PC-9 (cell line): ENCODE results near the gene TADA2B. TPM values are rescaled to one million over a fixed set of nuclear protein-coding genes. Genes with fewer than 3 reads are reported as not detected.

Source experiments
- BruUV-seq: library from RNA; stranded (reverse); fragments of 400-500 nt; replicated peaks from 2 replicates; lab custom pipeline; 2021; lab: Mats Ljungman, UMichigan
- CTCF ChIA-PET: fragments of 300-600 bp; sonication (Branson Sonifier 250); formaldehyde crosslinking; loops from one replicate; lab custom pipeline; 2022; ENCODE audit warnings: antibody characterized with exemption; lab: Charles Lee
- POLR2A ChIA-PET: fragments of 300-600 bp; sonication (Branson Sonifier 250); formaldehyde crosslinking; loops from one replicate; lab custom pipeline; 2022; ENCODE audit warnings: antibody characterized with exemption; ENCODE audit not compliant: unreplicated experiment; lab: Charles Lee
- DNase-seq, 2 experiments: peaks; one replicate each; pipeline versions ENCODE4 v3.0.0 to v3.0.0-alpha.2; 2015 to 2022; ENCODE audit warnings: mixed read lengths in 1 of 2
- H2AFZ ChIP-seq: fragments of 200-600 bp; sonication (generic); 2 replicates; pipeline ENCODE4 v1.8.1; 2017; ENCODE audit warnings: antibody characterized with exemption
- H3F3A ChIP-seq: fragments of 200-600 bp; sonication (generic); 2 replicates; pipeline ENCODE4 v1.8.1; 2017; ENCODE audit warnings: antibody characterized with exemption, mild to moderate bottlenecking, low read depth; ENCODE audit not compliant: insufficient read depth
- H3K27ac ChIP-seq: fragments of 200-600 bp; sonication (generic); 2 replicates; pipeline ENCODE4 v1.6.1; 2016; ENCODE audit warnings: mixed run types
- H3K27me3 ChIP-seq: fragments of 200-600 bp; sonication (generic); 2 replicates; pipeline ENCODE4 v1.6.1; 2016; ENCODE audit warnings: low read depth, mixed run types; ENCODE audit not compliant: insufficient read depth
- H3K36me3 ChIP-seq: fragments of 200-600 bp; sonication (generic); 2 replicates; pipeline ENCODE4 v1.6.1; 2016; ENCODE audit warnings: low read depth, mixed run types
- H3K4me1 ChIP-seq: fragments of 200-600 bp; sonication (generic); replicated peaks from 2 replicates; pipeline ENCODE4 v1.6.1; 2016; ENCODE audit warnings: mixed run types; ENCODE audit not compliant: insufficient read depth
- H3K4me2 ChIP-seq: fragments of 200-600 bp; sonication (generic); 2 replicates; pipeline ENCODE4 v1.6.1; 2017; ENCODE audit warnings: mixed run types
- H3K4me3 ChIP-seq: fragments of 200-600 bp; sonication (generic); 2 replicates; pipeline ENCODE4 v1.6.1; 2016; ENCODE audit warnings: mixed run types
- H3K79me2 ChIP-seq: fragments of 200-600 bp; sonication (generic); 2 replicates; pipeline ENCODE4 v1.6.1; 2017; ENCODE audit warnings: low read depth, mixed run types
- H3K9me2 ChIP-seq: fragments of 200-600 bp; sonication (generic); 2 replicates; pipeline ENCODE4 v1.8.1; 2017; ENCODE audit warnings: mild to moderate bottlenecking; ENCODE audit not compliant: insufficient read depth
- H3K9me3 ChIP-seq: fragments of 200-600 bp; sonication (generic); 2 replicates; pipeline ENCODE4 v1.8.1; 2016; ENCODE audit warnings: low read depth; ENCODE audit not compliant: insufficient read depth
- H4K20me1 ChIP-seq: fragments of 200-600 bp; sonication (generic); 2 replicates; pipeline ENCODE4 v1.8.1; 2017; ENCODE audit not compliant: insufficient read depth
- CTCF ChIP-seq: fragments of 200-600 bp; sonication (generic); conservative IDR thresholded peaks from 2 replicates; pipeline ENCODE4 v1.6.1; 2017; ENCODE audit warnings: mixed run types, antibody characterized with exemption, mild to moderate bottlenecking, moderate library complexity
- EZH2 ChIP-seq: fragments of 200-600 bp; sonication (generic); IDR thresholded peaks from 2 replicates; pipeline ENCODE4 v1.8.0; 2017; ENCODE audit warnings: antibody characterized with exemption, low read depth
- intact Hi-C: fragments of 100-400 bp; cut with micrococcal nuclease; formaldehyde crosslinking; loops from one replicate; pipeline ENCODE4 v1.10.0; 2022; ENCODE audit not compliant: unreplicated experiment
- total RNA-seq: library from RNA; stranded (reverse); gene quantifications from 2 replicates; pipeline ENCODE4 v1.2.3, GENCODE V29; 2021

Gene TADA2B
- total RNA-seq, 1 experiment from 2014 or later = 9.5 TPM

DNA sequence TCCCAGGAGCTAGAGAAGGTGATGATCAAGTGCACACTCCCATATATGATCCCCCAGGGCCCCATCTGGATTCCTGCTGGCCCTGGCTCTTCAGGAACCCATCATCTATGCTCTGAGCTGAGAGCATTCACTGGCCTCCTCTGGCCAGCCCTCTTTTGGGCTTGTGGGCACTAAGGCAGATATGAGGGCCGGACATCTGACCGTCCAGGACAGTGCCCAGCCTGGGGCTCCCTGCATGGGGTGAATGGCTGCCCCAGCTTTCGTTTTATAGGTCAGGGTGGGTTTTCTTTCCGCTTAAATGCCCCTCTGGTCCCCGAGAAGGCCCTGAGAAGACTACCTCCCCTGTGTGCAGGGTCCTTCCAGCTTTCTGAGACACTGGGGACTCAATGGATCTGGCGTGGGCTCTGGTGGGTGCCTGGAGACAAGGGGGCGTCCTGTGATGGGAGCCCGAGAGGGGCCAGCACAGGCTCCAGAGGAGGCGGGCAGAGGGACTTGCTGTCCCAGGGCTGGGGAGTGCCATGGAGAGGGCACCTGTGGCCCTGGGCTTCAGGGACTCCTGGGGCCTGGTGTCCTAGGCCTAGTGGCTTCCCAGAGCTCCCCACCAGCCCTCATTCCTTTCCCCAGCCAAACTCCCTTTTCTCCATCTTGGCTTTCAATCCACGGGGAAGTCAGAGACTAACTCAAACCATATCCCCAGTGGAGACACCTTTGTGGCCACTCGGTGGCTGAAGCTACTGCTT is 64.2 kb downstream of the TADA2B start:
- H3K9me3 ChIP-seq = no peaks in the 10 kb centered on the region
- no peak overlapping the region for H3K27ac ChIP-seq
- H3K27me3 ChIP-seq = peaks cover 4% of the 10 kb centered on the region; the same call in 1 of the 2 replicates
- no peaks in the 10 kb centered on the region for H4K20me1 ChIP-seq
- ChIA-PET POLR2A (no interaction called here), CTCF (no interaction called here)
- H2AFZ ChIP-seq = no peak overlapping the region
- no peak for DNase-seq
- H3K4me1 ChIP-seq = peaks cover 7% of the 10 kb centered on the region
- BruUV-seq = no TSS peak
- H3K36me3 ChIP-seq = no peaks in the 10 kb centered on the region
- TF ChIP-seq CTCF (no peak), EZH2 (no peak)
- no peaks in the 10 kb centered on the region for H3K79me2 ChIP-seq
- H3K4me3 ChIP-seq = no peak overlapping the region
- H3K4me2 ChIP-seq = no peak overlapping the region
- no peaks in the 10 kb centered on the region for H3K9me2 ChIP-seq
- H3F3A ChIP-seq = peaks cover 3% of the 10 kb centered on the region; the same call in 1 of the 2 replicates
- intact Hi-C loops = no loop called here

Other genes with a start within 250 kb of the TADA2B start
- gene TBC1D14, start 133.5 kb upstream of the TADA2B start, total RNA-seq = 41.6 and 46.2 TPM in 2 replicates
- 49.3 and 49.9 TPM in 2 replicates for gene GRPEL1, start 24.7 kb downstream of the TADA2B start, total RNA-seq
- gene SORCS2, start 149.2 kb downstream of the TADA2B start, total RNA-seq = 20.7 and 25.8 TPM in 2 replicates